ENCODE results near the gene PRKCA. TPM values are rescaled to one million over a fixed set of nuclear protein-coding genes. Genes with fewer than 3 reads are reported as not detected.
A peak's percentile ranks its signal among the peaks of the same experiment; 100 is the strongest.
"Not testable (repeated sequence)": the region's sequence is repeated elsewhere in the genome, so short reads cannot be mapped to it uniquely, and the experiment has no call there.

The PRKCA gene
- total RNA-seq, 1 experiment from 2014 or later = 29.6 TPM

DNA sequence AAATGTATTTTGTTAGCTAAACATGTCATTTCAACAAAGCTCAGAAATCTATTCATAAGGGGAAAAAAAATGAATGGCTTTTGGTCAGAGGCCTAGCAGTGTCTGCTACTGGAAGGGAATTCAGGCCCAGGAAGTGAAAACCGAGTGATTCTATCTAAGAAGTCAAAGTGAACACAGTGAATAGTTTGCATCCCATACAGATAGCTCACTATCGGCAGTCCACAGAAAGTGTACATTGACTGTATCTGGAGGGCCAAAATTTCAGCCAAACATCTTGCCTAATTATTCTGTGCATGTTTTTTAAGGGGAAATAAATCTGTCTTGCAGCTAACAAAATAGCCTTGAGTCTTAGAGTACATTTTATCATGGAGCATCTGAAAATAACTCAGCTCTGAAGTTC is 318.1 kb downstream of the PRKCA start:
- peaks cover 12% of the 10 kb centered on the region; the same call in 1 of the 2 replicates for H3K4me1 ChIP-seq
- Mint-ChIP-seq H3K4me1 (ENCODE audit: low read depth, unreplicated experiment) (peaks cover 16% of the 10 kb centered on the region), H3K27me3 (ENCODE audit: insufficient read depth, unreplicated experiment) (no peaks in the 10 kb centered on the region), H3K27ac (ENCODE audit: unreplicated experiment) (no peak overlapping the region), H3K4me3 (ENCODE audit: unreplicated experiment) (no peak overlapping the region), H3K9me3 (ENCODE audit: unreplicated experiment) (no peaks in the 10 kb centered on the region), H3K36me3 (ENCODE audit: insufficient read depth, unreplicated experiment) (no peaks in the 10 kb centered on the region)
- ChIA-PET POLR2A (interaction anchor here (1.2 kb wide), 1 partner anchor 10 kb away, joined by 4 read pairs; no protein-coding TSS in a partner anchor), CTCF (interaction anchor here (0.6 kb wide), 1 partner anchor 9 kb away, joined by 3 read pairs; no protein-coding TSS in a partner anchor)
- TF ChIP-seq, protein P1, sequence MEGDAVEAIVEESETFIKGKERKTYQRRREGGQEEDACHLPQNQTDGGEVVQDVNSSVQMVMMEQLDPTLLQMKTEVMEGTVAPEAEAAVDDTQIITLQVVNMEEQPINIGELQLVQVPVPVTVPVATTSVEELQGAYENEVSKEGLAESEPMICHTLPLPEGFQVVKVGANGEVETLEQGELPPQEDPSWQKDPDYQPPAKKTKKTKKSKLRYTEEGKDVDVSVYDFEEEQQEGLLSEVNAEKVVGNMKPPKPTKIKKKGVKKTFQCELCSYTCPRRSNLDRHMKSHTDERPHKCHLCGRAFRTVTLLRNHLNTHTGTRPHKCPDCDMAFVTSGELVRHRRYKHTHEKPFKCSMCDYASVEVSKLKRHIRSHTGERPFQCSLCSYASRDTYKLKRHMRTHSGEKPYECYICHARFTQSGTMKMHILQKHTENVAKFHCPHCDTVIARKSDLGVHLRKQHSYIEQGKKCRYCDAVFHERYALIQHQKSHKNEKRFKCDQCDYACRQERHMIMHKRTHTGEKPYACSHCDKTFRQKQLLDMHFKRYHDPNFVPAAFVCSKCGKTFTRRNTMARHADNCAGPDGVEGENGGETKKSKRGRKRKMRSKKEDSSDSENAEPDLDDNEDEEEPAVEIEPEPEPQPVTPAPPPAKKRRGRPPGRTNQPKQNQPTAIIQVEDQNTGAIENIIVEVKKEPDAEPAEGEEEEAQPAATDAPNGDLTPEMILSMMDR (IDR thresholded peaks at IDR 0.05; ENCODE audit: insufficient read depth in 1 of 2, low read depth in 1 of 2, low read length in 1 of 2, severe bottlenecking in 1 of 2, unreplicated experiment in 1 of 2) = no peak
- H3K36me3 ChIP-seq (ENCODE audit: control insufficient read depth, insufficient read depth, low read length) = no peaks in the 10 kb centered on the region
- intact Hi-C loops (cut with micrococcal nuclease; ENCODE audit: unreplicated experiment) = loop anchor here (10.0 kb wide), 2 partner anchors 54 to 56 kb away; no protein-coding TSS in a partner anchor
- BruUV-seq (replicated peaks) = no TSS peak
- no peaks in the 10 kb centered on the region; the same call in 1 of the 2 replicates for H3K9me3 ChIP-seq
- no peak for DNase-seq
- H3K4me3 ChIP-seq (ENCODE audit: low read depth, low read length) = no peak overlapping the region
- H3K27me3 ChIP-seq (replicated peaks; ENCODE audit: control insufficient read depth, insufficient read depth, low read length) = no peaks in the 10 kb centered on the region

DNA sequence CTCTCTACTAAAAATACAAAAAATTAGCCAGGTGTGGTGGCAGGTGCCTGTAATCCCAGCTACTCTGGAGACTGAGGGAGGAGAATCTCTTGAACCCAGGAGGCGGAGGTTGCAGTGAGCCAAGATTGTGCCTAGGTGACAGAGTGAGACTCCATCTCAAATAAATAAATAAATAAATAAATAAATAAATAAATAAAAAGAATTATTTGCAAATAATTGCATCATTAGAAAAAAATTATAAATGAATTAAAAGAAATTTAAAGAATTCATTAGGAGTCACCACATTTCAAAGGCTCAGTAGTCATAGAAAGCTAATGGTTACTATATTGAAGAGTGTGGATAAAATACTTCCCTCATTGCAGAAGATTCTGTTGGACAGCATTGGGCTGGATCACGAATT is 322.2 kb downstream of the PRKCA start:
- peaks cover 12% of the 10 kb centered on the region; the same call in 1 of the 2 replicates for H3K4me1 ChIP-seq
- DNase-seq; H3K9me3 ChIP-seq; H3K27me3 Mint-ChIP-seq (ENCODE audit: insufficient read depth, unreplicated experiment); H3K36me3 ChIP-seq (ENCODE audit: control insufficient read depth, insufficient read depth, low read length); H3K27me3 ChIP-seq (replicated peaks; ENCODE audit: control insufficient read depth, insufficient read depth, low read length); H3K9me3 Mint-ChIP-seq (ENCODE audit: unreplicated experiment); POLR2A ChIA-PET; H3K36me3 Mint-ChIP-seq (ENCODE audit: insufficient read depth, unreplicated experiment); H3K4me3 ChIP-seq (ENCODE audit: low read depth, low read length); BruUV-seq (replicated peaks); H3K27ac Mint-ChIP-seq (ENCODE audit: unreplicated experiment); H3K4me3 Mint-ChIP-seq (ENCODE audit: unreplicated experiment): not testable (repeated sequence)
- H3K4me1 Mint-ChIP-seq (ENCODE audit: low read depth, unreplicated experiment) = peaks cover 16% of the 10 kb centered on the region
- intact Hi-C loops (cut with micrococcal nuclease; ENCODE audit: unreplicated experiment) = loop anchor here (1.0 to 10.0 kb wide), 5 partner anchors 44 to 424 kb away; no protein-coding TSS in a partner anchor
- CTCF ChIA-PET = interaction anchor here (0.6 kb wide), 1 partner anchor 49 kb away, joined by 3 read pairs; no protein-coding TSS in a partner anchor

DNA sequence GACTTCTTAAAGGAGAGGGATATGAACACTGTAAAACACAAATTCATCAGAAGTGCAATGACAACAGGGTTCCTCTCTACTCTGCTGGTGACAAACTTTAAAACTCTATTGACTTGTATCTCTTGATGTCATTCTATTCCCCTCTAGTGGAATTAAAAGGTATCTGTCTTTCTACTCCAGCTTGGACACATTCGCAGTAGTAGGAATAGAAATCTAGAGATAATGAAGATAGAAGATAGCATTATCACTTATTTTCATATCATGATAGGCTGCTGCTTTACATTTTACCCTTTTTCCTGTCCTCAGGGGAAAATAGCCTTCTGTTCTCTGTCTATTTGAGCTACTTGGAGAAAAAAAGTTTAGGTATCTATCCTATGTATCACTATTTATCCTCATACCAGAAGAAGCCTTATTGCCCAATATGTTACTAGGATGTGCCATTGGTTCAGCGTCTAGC is 322.9 kb downstream of the PRKCA start:
- H3K27ac Mint-ChIP-seq (ENCODE audit: unreplicated experiment) = no peak overlapping the region
- TF ChIP-seq, protein P1 (IDR thresholded peaks at IDR 0.05; ENCODE audit: insufficient read depth in 1 of 2, low read depth in 1 of 2, low read length in 1 of 2, severe bottlenecking in 1 of 2, unreplicated experiment in 1 of 2) = peak; percentile 53 to 54
- Histone ChIP-seq H3K4me1 (peaks cover 12% of the 10 kb centered on the region; the same call in 1 of the 2 replicates), H3K36me3 (ENCODE audit: control insufficient read depth, insufficient read depth, low read length) (no peaks in the 10 kb centered on the region), H3K27me3 (replicated peaks; ENCODE audit: control insufficient read depth, insufficient read depth, low read length) (no peaks in the 10 kb centered on the region), H3K4me3 (ENCODE audit: low read depth, low read length) (no peak overlapping the region), H3K9me3 (no peaks in the 10 kb centered on the region; the same call in 1 of the 2 replicates)
- no peak overlapping the region for H3K4me3 Mint-ChIP-seq (ENCODE audit: unreplicated experiment)
- ChIA-PET CTCF (interaction anchor here (0.6 kb wide), 1 partner anchor 49 kb away, joined by 3 read pairs; no protein-coding TSS in a partner anchor), POLR2A (no interaction called here)
- H3K4me1 Mint-ChIP-seq (ENCODE audit: low read depth, unreplicated experiment) = peaks cover 16% of the 10 kb centered on the region
- H3K9me3 Mint-ChIP-seq (ENCODE audit: unreplicated experiment) = no peaks in the 10 kb centered on the region
- no peaks in the 10 kb centered on the region for H3K27me3 Mint-ChIP-seq (ENCODE audit: insufficient read depth, unreplicated experiment)
- BruUV-seq (replicated peaks) = no TSS peak
- intact Hi-C loops (cut with micrococcal nuclease; ENCODE audit: unreplicated experiment) = loop anchor here (1.0 to 10.0 kb wide), 5 partner anchors 45 to 425 kb away; no protein-coding TSS in a partner anchor
- no peak for DNase-seq
- no peaks in the 10 kb centered on the region for H3K36me3 Mint-ChIP-seq (ENCODE audit: insufficient read depth, unreplicated experiment)

Measured in Caco-2 (cell line).